Activated T-cell treated with anti-CD3 and anti-CD28 coated beads for 1 hour (primary cell): ENCODE measurements around the gene PTPRN2.
"Not testable (repeated sequence)": the region's sequence is repeated elsewhere in the genome, so short reads cannot be mapped to it uniquely, and the experiment has no call there.

Source experiments
- DNase-seq: peaks from one replicate; pipeline ENCODE4 v3.0.0-alpha.2; 2020; ENCODE audit warnings: low read depth

Gene PTPRN2

DNA sequence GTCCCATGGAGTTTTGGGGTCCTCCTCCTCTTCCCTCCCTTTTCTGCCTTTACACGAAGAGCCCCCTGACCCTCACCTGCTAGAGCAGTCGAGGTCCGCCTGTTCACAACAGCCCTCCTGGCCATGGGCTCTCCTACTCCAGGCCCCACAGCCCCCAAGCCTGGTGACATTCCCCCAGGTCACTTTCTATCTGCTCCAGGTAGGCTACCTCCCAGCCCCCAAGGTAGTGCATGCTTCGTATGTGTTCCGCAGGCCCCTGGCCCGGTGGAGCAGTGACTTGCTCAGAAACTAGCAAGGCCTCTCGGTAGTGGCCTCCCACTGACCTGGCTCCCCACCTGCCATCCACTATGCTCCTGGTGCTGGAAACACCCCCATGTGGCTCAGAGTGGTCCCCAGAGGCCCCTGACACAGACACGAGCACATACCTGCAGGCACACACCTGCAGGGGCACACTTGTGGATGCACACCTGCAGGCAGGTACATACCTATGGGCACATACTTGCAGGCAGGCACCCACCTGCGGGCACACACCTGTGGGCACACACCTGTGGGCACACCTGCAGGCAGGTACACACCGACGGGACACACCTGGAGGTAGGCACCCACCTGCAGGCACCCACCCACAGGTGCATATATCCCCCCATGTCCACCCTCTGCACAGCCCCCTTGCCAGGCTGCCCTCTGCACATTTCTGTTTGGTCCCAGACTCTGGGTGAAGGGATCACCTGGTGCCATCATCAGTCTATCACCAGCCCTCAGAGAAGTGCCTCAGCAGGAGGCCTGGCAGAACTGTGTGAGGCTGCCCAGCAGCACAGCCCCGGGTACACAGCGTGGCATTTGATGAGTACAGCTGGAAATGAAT, 322.5 kb downstream of the PTPRN2 start:
- DNase-seq = no peak

DNA sequence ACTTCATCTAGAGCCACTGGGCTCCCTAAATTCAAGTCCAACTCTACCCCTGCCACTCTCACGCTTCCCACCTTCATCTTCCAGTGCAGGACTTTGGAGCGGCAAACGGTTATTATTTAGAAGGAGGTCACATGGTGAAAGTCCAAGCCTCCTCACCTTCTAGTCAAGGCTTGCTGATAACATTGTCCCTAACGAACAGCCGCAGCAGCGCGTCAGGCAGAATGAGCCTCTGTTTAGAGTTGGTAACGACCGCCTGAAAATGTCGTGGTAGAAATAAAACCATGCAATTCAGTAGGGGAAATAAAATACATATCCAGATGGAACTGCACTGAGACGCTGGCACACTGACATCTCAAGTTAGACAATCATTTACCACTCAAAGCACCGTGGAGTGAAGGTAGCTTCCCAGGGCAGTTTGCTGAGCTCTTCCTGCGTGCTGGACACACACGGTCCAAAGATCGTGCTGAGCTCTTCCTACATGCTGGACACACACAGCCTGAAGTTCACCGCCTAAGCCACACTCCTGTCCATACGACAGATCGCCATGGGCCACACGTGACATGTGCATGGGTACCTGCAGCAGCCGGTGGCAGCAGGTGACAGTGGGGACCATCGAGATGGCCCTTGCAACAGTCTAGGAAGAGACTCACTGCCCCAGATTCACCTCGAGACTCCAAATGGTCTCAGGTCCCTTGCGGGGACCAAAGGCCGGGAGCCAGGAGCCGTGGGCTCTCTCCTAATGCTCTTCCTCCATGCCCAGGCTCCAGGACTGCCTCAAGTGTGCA, 323.5 kb downstream of the PTPRN2 start:
- DNase-seq = no peak

DNA sequence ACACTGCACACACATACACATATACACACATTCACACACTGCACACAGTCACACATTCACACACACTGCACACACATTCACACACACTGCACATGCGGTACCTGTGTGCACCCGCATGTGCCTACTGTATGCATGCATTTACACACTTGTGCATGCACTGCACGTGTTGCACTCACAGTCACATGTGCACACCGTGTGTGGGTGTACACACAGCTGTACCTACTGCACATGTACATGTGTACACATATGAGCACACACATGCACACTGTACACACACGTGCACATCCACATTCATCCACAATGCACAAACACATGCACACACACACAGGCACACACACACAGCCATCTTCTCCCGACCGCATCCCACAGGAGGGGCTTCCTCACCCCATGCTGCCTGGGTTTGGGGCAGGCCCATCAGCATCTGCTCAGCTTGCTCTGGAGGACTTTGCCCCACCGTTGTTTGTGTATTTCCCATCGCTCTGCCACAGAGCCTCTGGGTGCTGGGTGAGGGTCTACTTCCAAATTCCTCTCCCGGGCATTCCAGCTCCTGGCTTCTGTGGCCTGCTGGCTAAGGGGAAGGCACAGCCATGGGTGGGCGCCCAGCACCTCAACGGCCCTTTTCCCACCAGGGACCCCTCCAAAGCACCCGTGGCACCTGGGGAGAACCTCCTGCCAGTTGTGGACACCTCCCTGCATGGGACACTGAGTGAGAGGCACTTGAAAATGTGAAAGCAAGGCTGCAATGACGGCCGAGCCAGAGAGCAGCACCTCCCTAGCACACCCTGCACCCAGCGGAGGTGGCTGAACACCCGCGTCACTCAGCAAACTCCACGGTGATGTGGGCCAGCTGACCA, 324.3 kb downstream of the PTPRN2 start:
- no peak for DNase-seq

DNA sequence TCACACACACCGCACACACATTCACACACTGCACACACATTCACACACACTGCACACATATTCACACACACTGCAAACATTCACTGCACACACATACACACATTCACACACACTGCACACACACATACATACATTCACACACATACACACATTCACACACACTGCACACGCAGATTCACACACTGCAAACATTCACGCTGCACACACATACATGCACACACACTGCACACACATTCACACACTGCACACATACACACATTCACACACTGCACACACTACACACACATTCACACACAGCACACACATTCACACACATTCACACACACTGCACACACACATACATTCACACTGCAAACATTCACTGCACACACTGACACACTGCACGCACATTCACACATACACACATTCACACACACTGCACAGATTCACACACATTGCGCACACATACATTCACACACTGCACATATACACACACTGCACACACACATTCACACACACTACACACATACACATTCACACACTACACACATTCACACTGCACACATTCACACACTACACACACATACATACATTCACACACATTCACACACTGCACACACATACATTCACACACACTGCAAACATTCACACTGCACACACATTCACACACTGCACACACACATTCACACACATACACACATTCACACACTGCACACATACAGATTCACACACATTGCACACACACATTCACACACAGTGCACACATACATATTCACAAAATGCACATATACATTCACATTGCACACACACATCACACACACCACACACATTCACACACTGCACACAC, 325.1 kb downstream of the PTPRN2 start:
- no peak for DNase-seq

DNA sequence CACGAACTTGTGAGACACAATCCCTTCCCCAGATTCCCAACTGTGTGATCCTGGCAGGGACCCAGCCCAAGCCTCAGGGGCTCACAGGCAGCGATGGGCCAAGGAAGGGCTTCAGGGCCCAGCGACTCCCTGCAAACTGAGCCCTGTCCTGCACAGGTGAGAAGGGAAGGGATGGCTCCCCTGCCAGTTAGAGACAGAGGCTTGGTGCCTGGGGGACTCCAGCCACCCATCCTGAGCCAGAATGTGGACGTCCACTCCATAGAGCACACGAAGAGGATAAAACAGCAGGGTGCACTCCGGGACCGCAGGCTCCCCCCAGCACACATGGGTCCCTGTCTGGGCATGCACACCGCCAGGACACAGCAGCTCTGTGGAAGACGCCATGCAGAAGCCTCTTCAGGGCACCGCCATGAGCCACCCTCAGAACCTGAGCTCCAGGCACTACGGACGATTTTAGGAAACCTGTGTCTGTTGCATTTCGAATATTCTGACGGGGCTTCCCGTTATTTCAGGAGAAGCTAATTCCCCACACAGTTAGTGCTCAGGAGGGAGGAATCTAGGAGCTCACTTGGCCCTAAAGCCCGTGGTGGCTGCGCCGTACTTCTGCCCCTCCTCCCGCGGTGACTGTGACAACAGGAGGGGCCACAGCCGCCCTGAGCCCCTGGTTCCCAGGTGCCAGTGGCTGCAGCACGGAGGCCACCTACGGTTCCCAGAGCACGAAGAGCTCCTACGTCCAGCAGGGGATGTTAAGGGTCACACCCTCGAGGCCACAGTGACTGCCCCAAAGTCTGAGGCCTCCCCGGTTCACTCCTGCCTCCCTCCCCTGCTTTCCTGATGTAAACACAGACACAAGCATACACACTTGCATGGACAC, 326.0 kb downstream of the PTPRN2 start:
- DNase-seq = no peak

DNA sequence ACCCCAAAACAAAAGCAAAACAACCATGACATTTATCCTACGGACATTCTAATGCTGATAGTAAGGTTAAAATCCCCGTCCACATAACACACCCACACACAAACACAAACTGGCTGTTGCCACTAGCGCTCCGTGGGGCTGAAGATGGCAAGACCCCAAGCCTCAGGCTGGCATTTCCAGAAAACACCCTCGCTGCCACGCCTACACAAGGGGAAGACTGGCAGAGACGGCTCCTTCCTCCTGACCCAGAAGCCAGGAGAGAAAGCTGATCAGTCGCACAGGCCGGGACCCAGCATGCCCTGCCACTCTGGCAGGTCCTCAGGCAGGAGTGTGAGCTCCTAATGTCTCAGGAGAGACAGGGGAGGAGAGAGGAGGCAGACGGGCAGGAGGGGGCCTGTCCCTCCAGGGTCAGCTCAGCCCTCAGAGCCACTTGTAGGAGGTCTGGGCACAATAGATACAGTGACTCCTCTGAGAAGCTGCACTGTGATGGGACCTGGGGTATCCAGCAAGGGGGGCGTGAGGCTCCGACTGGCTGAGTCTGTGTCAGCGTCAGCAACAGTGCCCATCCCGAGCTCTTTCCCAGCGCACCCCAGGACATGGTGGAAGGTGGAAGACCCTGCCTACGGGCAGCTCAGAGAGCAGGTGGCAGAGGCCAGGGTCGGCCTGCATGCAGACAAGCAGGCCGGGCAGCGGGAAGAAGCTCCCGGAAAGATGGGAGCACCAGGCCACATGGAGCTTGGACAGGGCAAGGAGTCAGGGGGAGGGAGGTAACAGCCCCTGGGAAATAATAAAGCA, 326.9 kb downstream of the PTPRN2 start:
- no peak for DNase-seq

DNA sequence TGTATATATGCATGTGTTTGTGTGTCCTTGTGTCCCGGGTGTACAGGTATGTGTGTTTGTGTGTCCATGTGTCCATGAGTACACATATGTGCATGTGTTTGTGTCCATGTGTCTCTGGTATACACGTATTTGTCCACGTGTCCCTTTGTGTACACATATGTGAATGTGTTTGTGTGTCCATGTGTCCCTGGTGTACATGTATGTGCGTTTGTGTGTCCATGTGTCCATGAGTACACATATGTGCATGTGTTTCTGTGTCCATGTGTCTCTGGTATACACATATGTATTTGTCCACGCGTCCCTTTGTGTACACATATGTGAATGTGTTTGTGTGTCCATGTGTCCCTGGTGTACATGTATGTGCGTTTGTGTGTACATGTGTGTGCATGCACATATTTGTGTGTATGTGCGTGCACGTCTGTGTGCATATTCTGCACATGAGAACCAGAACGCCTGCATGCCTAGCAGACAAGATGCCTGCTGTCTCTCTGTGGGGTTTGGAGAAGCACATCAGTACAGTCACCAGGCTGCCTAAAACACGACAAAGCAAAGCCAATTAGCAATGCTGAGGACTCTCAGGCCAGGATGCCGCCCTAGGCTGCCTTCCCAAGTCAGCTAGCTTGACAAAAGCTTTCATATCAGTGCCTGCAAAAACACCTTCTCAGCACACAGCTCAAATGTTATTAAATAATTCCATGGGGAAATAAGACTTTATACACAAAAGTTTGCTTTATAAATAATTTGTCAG, 327.8 kb downstream of the PTPRN2 start:
- DNase-seq = no peak

DNA sequence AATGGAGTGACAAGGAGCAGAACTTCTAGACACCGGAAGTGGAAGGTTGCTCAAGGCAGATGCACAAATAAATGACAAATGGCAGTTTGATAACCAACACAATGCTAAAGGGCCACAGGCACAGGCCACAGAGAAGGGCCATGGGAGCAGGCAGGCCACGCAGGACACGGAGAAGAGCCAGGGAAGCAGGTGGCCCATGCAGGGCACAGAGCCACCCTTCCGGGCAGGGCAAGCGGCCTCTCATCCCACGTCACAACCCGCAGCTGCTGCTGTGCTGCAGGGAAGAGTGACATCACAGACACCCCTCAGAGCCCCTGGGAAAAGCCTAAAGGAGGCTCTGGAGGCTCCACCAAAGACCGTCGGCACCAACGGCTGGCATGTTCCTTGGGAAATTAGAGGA, 328.5 kb downstream of the PTPRN2 start:
- DNase-seq = no peak

DNA sequence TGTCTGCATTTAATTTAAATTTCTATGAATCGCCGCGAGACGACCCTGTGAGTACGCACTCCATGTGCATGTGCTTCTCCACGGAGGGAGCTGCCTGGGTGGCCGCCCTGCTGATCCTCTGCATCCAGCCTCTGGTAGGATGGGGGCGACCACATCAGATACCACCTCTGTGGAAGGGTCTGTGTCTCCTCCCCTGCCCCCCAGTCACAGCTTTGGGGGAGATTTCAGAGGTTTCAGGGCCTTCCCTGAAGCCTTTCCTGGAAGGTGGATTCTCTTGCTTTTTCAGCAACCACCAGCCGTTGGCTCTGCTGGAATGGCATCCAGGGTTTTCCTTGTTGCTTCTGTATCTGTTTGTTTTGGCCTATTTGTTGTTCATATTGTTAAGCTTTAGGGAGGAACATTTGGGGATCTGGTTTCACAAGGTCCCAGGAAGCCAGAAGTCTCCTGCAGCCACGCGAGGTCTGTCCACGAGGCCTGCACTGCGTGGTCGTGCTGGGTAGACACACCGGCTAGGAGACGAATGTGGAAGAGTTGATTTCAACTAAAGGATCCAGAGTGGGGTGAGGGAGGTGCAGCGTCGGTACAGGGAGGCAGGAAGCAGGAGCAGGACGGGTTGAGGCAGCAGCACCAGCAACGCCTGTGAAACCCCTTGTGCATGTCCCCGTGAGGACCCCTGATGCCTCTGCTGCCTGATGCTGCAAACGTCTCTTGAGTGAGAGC, 329.1 kb downstream of the PTPRN2 start:
- no peak for DNase-seq

DNA sequence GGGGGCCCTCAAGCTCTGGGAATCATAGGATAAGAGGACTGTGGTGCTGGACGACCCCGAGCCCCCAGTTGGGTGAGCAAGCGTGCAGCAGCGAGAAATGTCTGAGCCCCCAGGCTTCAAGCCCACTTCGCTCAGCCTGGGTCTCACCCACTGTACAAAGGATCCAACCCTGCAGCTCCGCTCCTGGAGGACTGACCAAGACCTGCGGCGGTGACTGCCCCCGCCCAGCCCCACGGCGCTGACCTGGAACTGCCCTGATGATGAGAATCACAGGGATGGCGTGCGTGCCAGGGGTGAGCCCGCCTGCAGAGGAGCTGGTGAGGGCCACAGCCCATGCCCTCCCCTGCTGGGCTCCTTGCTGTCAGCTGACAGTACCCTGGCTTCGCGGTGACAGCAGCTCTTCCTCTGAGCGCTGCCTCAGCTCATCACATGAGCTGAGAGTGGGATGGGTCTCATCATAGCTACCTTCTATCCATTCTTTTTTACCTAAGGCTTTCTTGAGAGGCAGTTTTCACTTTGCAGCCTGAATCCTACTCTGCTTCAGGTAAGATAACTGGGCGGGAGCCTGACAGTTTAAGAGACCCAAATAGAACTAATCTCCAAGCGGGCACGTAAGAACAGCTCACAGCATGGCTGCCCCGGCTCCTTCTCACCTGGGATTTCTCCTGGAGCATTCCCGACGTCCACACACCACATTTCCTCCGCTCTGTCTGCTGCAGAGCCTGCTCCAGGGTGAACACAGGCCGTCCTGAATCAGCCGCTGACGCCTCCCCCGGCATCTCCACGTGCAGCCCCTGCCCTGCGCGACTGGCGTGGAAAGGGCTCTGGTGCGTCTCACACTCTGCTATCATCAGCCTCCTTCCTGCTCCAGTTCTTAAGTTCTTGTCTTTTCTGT, 329.9 kb downstream of the PTPRN2 start:
- DNase-seq = no peak

DNA sequence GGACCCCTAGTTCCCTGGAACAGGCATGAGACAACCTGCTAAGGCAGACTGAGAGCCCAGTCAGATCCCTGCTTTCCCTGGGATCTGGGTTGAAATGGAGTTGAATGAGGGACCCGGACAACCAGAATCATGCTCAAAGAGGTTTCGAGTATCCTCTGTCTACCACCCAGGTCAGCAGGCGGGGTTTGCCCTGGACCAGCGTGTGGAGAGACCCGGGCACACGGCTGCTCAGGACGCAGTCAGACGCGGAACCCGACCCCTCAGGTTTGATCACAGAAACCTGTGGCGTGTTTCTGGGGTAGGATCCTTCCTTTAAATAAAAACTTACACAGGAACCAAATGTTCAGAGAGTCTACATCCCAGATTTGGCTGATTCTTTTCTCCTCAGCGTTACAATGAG, 330.6 kb downstream of the PTPRN2 start:
- no peak for DNase-seq

DNA sequence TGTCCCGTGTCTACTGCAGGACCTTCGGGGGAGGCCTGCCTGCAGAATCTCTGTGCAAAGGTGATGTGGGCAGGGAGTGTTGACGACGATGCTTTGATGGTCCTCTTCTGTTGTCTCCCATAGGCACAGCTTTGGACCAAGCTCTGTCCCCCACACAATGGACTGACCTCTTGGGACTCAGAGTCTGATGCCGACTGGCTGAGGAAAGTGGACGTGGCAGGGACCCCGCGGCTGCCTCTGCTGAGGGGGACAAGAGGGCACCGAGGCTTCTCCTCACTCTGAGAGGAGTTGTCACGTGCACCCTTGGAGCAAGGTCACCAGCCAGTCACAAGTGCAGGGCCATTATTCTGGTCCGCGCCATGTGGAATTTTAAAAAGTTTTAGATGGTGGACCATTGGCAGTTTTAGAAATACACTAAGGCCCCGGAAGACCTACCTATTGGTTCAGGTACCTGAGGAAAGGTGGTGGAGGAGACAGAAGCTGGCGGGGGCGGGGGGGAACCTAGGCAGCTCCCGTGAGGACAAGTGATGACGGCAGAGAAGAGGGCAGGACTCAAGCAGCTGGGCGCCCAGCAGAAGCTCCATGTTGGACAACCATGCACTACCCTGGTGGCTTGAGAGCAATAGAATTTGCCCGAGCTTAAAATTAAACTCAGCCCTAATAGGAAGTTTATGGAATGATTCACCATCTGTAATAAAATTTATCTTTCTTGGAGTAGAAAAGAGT, 331.4 kb downstream of the PTPRN2 start:
- DNase-seq = no peak

DNA sequence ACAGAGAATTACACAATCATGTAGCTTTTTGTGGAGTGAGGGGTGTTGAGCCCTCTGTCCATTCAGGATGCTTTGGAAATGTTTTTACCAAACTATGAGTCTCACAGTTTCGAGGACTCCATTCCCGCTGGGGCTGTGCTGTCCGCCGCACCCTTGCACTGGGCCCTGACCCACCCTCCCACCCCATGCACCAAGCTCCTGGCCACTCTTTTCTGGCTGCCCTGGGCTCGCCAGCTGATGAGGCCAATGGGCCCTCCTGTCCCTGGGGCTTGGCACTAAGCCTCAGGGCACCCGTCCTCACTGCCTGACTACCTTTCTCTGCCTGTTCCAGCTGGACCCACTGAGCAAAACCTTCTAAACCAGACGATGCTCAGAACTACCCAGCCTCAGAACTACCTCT, 332.1 kb downstream of the PTPRN2 start:
- no peak for DNase-seq

DNA sequence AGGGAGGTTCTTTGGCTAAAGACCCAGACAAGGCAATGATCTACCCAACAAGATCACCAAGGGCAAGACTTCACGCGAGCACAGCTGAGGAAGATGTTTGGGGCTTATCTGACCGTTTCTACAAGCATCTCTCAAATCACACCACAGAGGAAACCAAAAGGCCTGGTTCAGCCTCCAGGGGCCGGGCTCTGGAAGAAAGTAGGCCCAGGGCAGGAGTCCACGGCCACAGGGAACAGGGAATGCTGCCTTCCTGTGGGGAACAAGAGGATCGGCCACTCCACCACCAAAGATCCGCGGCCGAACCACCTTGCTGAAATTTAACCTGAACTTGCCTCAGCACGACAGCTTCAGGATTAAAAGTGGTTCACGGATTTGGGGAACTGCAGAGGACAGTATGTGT, 332.5 kb downstream of the PTPRN2 start:
- DNase-seq = no peak

DNA sequence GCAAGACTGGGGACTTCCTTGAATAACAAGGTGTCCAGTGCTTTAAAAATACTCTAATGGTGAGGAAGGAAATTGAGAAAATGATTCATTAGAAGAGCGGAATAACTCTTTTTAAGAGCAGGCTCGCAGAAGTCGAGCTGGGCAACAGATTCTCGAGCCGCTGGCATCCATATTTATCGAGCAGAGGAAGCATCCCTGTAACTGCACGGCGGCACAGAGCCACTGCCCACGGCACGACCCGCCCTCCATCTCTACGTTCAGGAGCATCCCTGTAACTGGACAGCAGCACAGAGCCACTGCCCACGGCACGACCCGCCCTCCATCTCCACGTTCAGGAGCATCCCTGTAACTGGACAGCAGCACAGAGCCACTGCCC, 334.0 kb downstream of the PTPRN2 start:
- not testable (repeated sequence) for DNase-seq

DNA sequence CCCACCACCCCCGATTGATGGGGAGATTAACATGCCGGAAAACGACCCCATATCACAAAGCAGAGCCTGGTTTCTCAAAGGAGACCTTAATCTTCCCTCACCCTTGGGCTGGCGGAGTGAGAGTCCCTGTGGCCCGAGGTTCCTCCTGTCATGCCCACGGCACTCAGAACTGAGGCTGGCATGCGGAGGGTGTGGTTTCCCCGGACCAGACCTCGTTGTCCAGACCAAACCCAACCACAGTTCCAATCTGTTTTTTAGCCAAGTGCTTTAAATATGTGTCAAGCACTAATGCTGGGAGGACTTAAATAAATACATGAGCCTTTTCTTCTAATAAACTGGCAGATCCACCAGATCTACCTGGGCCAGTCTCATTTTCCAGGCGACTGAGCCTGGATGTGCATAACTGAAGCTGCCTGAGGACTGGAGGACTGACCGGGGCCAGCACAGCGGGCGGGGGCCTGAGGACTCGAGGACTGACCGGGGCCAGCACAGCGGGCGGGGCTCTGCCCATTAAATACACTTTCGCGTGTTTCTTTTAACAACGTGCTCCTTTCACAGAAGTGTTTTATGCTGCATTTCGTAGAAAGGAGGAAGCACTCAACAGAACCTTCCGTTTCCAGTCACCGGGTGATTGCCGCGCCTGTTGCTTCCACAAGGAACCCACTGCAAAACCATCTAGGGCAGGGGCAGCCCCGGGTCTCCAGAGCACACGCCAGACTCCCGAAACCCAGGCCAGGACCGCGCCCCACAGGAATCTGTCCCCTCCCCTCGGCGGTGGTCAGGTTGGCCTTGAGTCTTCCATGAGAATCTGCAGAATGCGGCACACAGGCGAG, 334.6 kb downstream of the PTPRN2 start:
- DNase-seq = no peak
